Muscle of back (tissue), 13 donors: ENCODE data around the gene TBX10. TPM values are rescaled to one million over a fixed set of nuclear protein-coding genes. Genes with fewer than 3 reads are reported as not detected.
"Not testable (repeated sequence)": the region's sequence is repeated elsewhere in the genome, so short reads cannot be mapped to it uniquely, and the experiment has no call there.

Experiments used
- DNase-seq, 3 donors: peaks; one replicate each; pipeline versions ENCODE4 v3.0.0 to v3.0.0-alpha.2; 2013
- long read RNA-seq, 9 donors: transcript quantifications; one replicate each; lab custom pipeline, GENCODE V29; 2026
- polyA plus RNA-seq, 10 donors: library from polyadenylated mRNA; unstranded; fragments of 120-200 nt; gene quantifications; one replicate each; pipeline ENCODE4 v1.2.1, GENCODE V29; 2013; ENCODE audit not compliant: insufficient read length in 10 of 10

TBX10 gene
- polyA plus RNA-seq = not detected
- long read RNA-seq, donor 1 = 0 reads
- long read RNA-seq, donor 2 = 0 reads
- long read RNA-seq, donor 3 = 0 reads
- long read RNA-seq, donor 4 = 0 reads
- long read RNA-seq, donor 5 = 0 reads
- long read RNA-seq, donor 6 = 0 reads
- long read RNA-seq, donor 7 = 0 reads
- long read RNA-seq, donor 8 = 0 reads
- long read RNA-seq, donor 9, partial matches to known transcripts = 5 of 5 reads
- long read RNA-seq, donor 9, other reads (novel, unspliced or antisense) = 0 of 5 reads

DNA sequence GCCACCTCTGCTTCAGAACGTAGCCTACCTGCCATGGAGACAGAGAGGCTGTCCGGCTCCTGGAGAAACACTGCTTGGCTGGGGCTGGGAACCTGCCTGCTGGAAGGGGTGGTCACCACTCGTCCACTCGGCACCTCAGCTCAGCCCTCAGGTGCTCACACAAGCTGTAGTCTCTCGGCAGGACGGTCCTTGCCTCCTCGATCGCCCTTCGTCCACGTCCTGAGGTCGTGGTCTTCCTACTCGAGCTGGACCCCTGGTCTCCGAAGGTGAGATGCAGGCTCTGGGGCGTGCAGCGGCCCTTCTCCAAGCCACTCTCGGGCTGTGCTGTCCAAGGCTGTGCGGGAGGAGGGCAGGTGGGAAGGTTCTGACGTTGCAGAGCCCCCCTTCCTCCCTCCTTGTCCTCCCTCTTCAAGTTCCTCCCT, at the start of gene TBX10:
Gene TBX10, minus strand, starts transcription at position 326 of the 422 bp plus-strand sequence. Its CDS starts 291 bp downstream, at position 35.
- no peak for DNase-seq

DNA sequence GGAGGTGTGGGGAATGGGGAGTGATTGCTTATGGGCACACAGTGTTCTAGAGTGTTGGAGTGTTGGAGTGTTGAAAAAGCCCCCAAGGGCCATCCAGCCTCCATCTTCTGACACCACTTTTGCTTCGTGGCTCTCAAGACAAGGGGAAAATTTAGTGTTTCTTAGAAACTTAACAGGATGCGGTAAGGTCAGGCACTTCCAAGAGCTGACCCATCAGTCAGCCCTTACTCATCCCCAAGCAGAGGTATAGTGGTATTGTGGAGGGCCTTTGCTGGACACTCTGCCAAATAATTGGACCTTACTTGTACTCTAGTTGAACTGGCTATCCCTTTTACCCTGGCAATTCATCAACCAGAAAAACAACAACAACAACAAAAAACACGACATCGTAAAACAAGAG, 49.6 kb upstream of the TBX10 start:
- no peak for DNase-seq

DNA sequence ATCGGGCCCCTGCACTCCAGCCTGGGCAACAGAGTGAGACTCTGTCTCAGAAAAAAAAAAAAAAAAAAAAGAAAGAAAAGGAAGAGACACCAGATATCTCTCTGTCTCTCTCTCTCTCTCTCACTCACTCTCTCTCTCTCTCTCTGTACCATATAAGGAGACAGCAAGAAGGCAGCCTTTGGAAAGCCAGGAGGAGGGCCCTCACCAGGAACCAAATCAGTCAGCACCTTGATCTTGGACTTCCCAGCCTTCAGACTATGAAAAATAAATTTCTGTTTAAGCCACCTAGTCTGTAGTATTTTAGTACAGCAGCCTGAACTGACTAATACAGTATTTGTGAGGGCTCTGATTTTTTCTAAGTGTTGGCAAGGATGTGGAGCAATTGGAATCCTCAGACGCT, 48.4 kb upstream of the TBX10 start:
- DNase-seq = no peak

DNA sequence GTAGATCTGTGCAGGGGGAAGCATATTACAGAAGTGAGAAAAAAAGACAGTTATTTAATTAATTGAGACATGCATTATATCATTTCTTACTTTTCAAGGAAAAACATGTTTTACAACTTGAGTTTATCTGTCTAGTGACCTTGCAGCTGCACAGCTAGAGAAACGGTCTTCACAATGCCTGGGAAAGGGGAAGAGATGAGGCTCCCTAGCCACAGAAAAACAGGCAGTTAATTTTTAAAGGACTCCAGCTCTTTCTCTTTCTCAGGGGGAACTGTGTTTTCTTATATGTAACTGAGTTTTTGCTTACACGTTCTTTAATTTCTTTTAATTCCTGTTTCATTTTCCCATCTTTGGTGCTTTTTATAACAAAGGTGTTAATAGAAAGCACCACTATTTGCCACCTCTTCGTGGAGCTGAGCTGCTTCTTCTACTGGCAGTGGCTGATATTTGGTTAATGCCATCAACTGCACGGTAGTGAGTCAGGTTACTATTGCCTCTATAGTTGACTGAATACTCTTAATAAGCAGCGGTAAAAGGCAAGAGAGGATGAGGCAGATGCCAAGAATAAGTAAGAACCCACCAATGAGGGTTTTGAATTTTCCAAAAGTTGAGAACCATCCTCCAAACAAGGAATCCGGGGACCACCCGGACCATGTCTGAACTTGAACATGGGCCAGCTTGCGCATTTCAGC, 46.2 kb upstream of the TBX10 start:
- DNase-seq = not testable (repeated sequence)

DNA sequence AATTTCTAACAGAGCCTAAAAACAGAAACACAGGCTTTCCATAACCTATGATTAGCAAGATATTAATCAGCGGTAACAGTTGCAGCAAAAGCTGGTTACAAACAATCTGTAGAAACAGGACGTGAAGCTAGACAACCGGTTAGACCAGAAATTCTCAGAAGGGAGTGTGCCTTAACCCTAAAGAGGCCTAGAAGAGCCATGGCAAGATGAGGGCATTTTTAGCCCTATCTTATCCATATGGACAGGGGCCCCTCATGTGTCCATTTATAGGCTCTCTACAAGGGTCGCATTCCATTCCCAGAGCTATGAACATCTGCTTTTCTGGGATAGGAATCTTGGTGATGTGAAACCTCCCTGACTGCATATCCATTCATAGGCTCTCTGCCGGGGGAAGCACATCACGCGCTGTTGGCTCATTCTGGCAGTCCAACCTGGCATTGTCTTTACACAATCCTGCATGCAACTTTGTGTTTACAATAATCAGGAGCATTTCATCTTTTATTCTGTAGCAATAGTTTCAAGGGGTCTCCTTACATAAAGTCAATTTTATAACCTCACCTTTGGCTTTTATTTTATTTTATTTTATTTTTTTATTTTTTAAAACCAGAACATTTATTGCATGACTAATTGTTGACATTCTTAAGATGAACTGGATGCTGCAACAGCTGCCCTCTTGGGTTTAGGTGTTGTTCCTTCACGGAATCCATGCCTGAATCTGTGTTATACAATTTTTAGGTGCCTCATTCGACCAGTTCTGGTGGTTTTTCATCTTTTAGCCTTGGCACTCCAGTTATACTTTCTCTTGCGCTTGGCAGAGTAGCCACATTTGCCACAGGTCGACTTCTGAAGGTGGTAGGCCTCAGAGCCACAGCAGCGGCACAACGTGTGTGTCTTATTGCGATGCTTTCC, 42.8 kb upstream of the TBX10 start:
- DNase-seq = not testable (repeated sequence)

DNA sequence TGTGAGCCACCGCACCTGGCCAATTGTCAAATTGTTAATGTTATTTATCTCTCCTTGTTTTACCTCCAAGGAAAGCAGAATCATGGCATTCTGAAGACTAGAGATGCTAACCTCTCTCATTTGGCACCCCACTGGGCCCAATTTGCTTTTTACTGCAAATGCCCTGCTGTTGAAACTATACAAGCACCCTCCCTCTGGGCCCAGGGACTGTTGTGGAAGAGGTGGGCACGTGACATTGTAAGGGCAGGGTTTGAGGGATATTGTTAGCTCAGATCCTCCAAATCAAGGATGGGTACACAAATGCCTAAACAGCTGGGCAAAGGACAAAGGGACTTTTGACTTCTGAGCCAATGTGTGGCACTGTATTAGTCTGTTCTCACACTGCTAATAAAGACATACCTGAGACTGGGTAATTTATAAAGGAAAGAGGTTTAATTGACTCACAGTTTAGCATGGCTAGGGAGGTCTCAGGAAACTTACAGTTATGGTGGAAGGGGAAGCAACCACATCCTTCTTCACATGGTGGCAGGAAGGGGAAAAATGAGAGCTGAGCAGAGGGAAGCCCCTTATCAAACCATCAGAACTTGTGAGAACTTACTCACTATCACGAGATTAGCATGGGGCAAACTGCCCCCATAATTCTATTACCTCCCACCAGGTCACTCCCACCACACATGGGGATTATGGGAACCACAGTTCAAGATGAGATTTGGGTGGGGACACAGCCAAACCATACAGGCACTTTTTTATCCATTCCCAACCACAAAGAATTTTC, 41.3 kb upstream of the TBX10 start:
- no peak for DNase-seq

DNA sequence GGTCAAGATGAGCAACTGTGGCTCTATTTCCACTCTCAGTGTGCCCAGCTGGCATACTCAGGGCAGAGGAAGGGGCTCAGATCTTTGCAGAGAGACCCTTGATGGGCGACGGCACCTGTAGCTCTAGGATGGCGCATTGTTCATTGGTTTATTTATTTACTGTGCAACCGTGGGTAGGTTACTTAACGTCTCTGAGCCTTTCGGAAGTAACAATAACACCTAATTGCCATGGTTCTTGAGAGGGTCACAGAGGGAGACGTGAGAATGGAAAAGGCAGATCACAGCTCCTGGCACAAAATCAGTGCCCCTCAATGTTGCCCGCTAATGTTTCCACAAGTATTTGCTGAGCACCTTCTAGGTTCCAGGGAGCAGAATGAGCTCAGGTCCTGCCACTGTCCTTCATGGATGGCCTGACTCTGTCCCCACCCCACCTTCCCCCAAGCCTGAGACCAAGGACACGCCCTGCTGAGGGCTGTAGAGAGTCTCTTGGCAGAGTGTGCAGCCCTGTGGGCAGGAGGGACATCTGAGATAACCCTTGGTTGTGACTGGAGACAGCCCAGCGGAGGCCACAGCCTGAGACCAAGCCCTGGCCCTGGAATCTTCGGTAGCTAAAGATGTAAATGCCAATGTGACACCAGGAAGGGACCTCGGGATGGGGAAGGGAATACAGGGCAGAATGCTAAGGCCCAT, 35.6 kb upstream of the TBX10 start:
- no peak for DNase-seq

DNA sequence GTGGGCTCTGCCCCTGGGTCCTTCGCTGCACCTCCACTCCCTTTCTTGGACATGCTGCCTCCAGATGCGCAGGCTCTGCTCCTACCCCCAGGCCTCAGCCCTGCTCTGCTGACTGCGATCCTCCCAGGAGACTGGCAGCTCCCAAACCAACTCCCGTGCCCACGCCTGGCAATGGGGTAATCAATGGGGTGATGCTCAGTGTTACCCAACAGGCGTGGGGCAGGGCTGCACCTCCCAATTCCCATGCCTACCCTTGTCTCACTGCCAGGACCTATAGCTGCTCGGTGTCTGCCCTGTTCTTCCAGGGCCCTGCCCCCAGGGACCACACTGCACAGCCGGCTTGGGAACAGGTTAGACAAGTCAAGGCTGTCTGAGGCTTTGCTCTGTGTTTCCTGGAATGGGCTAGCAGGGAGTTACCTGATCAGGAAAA, 34.9 kb upstream of the TBX10 start, which contains the start of gene ALDH3B2:
Gene ALDH3B2, minus strand, starts transcription at position 182 of the 430 bp plus-strand sequence. CDS start 7,688 bp downstream, outside the sequence.
- DNase-seq = no peak

DNA sequence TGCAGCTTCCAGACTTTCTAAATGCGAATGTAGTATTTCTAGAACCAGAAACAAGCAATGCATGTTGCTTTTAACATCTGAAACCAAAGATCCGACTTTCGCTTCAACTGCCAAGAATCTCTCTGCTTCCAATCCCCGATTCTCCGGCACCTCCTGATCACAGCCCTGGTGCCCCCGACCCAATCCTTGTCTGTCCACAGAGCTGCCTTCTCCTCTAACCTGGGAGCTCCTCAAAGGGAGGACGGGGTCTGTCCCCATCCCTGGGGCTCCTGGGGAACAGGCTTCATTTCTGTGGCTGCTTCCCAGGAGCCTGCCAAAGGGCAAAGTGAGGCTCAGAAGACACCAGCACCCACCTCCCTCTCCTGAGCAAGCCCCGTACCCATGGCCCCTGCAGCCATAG, 34.3 kb upstream of the TBX10 start:
- DNase-seq = no peak

DNA sequence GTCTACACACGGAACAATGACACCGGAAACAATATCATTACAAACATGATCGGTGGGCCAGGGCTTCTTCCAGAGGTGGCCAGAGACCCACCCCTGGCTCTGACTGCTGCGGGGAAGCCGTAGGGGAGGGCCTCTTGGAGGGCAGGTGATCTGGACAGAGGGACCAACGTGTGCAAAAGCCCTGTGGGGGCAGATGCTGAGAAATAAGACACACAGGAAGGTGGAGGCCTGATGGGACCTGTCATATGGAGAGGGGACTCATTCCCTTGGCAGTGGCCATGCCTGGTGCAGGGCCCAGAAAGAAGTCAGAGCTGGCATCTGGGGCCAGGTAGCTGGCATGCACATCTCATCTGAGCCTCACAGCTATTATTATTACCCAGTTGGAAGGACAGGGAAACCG, 33.8 kb upstream of the TBX10 start:
- DNase-seq = no peak

DNA sequence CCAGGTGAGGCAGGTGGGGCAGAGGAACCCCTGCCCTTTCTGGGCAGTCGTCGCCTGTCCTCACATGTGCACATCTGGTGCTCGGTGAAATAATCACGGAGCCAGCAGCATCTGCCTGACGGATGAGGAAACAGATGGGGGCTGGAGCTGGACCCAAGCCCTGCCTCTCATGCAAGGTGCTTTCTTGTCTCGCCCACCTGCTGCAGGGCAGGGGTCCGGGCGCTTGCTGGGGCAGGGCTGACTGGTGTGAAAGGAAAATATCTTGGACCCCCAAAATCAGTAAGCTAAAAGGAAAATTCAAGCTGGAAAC, 31.6 kb upstream of the TBX10 start:
- no peak for DNase-seq

DNA sequence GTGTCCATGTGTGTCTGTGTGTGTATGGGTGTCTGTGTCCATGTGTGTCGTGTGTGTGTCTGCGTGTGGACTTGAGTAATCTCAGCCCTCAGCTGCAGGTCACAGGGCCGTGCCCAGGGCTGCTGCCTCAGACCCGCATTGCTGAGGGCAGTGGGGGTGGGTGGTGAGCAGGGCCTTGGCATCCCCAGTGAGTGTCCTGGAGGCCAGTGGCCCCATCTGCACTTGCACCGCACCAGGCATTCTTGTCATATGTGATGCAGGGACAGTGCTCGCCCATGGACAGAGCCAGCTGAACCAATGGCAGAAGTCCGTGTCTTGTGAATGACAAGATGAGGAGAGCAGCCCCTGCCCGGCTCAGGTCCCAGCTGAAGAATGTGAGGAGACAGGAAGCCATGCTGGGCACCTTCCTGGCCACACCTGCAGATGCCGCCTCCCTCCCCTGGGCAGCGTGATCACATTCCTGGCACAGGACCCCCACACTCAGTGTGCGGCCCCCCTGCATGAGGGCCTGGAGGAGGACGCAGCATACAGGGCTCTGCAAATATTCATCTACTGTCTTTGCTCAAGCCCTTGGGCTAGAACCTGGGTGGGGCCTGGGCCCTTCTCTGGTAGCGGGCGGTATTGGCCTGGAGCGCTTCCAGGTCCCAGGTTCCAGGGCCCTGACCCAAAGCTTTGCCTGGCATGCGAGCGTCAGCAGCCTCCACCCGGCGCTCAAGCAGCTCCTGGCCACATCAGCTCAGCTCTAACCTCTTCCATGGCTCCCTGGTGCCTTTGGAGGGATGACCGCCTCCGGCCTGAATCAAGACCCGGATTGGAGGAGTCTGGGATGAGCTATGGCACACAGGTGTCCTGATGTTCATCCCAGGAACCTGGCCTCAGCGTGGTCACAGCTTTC, 31.0 kb upstream of the TBX10 start:
- DNase-seq = no peak

DNA sequence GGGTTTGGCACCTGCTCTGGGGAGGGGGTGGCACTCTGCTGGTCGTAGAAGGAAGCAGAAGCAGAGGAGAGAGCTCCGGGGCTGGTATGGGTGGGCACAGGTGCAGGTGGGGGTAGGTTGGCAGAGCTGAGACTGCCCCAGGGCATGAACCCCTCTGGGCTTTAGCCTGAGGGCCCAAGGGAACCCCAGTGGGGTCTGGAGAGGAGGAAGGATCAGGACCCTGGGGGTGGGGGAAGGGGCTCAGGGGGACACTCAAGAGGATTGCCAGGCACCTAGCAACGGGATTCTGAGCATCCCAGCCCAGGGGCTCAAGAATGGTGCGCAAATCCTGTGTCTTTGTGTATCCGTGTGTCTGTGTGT, 28.6 kb upstream of the TBX10 start:
- DNase-seq = no peak

DNA sequence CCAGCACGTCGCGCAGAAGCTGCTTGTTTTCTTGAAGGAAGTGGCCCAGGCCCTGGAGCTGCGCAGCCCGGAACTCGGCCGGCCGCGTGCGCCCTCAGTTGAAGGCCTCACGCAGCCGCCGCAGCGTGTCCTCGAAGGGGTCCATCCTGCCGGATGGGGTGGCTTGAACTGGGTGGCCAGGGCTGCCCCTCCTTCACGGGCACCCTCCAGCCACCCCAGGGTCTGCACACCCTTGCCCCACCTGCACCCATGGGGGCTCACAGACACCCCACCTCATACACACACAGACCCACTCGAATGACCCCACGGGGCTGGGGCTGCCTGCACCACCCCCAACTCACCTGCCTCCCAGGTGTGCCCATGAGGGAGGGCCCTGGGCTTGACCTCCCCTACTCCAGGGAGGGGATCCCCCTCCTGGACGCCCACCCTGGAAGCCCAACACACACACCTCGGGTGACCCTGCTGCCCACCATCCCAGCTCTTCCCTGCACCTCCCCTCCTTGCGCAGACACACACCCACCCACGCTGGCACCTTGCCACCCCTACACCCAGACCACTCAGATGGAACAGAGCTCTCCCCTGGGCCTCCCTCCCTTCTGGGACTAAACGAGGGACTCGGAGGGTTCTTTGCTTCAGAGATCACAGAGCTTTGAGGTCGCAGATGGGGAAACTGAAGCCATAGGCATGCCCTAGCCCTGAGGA, 28.1 kb upstream of the TBX10 start:
- no peak for DNase-seq

DNA sequence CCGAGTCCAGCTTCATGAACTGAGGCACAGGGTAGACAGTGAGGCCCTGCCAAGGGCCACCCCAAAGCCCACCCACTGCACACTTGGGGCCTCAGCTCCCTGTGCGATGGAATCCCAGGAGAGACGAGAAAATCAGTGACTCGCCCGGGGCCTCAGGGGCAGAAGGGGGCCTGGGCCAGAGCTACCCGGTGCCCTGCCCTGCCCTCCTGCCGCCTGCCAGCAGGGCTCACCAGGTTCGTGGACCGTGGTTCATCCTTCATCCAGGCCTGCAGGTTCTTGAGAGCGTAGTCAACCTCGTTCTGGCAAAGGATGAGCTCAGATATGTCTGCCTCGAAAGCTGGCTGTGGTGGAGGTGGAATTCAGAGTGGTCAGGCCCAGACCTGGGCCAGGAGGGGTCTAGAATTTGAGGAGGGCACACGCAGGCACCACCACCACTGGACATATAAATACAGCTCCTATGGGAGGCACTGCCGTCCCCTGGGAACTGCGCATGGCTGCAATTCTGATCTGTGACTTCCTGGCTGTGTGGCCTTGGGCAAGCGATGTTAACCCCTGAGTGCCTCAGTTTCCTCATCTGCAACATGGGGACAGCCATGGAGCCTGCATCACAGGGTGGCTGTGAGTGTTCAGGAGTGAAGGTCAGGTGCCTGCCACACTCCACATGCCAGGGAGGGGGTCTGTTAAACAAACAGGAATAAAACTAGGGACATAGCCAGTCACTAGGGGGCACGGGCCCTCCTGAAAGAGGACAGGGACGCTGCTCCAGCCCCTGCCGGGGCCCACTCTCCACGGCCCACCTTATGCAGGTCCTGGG, 27.3 kb upstream of the TBX10 start:
- DNase-seq = no peak

DNA sequence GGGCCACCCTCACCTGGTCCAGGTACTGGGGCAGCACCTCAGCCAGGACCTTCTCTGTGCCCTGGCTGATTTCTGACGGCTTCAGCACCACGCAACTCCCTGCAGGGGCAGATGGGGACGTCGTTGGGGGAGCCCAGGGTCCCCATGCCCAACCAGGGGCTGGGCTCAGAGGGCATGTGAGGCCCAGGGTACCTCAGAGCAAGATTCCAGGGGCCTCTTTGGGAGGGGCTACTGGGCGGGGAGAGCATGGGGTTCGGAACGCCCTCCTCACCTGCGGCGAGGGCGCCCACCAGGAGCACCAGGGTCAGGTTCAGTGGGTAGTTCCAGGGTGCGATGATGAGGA, 26.7 kb upstream of the TBX10 start:
- no peak for DNase-seq

DNA sequence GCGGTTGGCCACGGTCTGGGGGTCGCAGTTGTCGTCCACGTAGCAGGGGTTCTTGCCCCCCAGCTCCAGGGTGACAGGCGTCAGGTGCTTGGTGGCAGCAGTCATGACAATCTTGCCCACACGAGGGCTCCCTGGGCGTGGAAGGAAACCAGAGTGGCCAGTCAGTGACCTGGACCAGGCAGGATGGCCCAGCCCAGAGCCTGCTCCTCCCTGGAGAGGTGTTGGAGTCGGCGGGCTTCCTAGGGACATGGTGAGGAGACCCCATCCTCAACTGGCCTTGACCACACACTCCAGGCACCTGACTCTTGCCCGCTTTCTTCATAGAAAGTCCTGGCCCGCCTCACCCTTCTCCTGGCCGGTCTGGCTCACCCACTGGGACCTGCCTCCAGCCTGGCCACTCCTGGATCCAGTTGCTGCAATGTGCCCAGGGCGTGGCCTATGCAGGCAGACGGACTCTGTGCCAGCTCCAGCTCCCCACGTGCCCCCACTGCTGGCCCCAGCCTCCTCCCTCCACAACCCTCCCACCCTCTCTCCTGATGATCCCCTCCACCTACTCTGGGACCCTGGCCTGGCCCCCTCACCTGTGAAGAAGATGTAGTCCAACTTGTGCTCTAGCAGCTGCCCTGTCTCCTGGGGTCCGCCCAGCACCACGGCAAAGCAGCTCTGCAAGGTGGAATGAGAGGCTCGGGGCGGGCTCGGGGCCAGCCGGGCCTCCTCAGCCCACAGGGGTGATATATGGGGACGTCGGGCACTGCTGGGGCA, 26.2 kb upstream of the TBX10 start:
- no peak for DNase-seq
